HepG2 (cell line): ENCODE results near the gene NINJ2. TPM values are rescaled to one million over a fixed set of nuclear protein-coding genes. Genes with fewer than 3 reads are reported as not detected.

Source experiments
- ATAC-seq: fragments of 200-7000 bp; cut with Tn5 transposase; 3 replicates; pipeline ENCODE4 v1.9.1; 2020; ENCODE audit warnings: mild to moderate bottlenecking, moderate library complexity
- BruUV-seq: library from RNA; stranded (reverse); fragments of 400-500 nt; replicated peaks from 2 replicates; lab custom pipeline; 2021; lab: Mats Ljungman, UMichigan
- CTCF ChIA-PET: fragments of 300-600 bp; formaldehyde crosslinking; extraction: SDS; loops from one replicate; lab custom pipeline; 2021; ENCODE audit warnings: low total read pairs, inconsistent platforms, low intra/inter-chr PET ratio; lab: Yijun Ruan, JAX
- POLR2A ChIA-PET: fragments of 350-600 bp; sonication (Branson Sonifier 250); formaldehyde crosslinking; loops from one replicate; lab custom pipeline; 2020; ENCODE audit warnings: antibody characterized with exemption, inconsistent platforms; lab: Yijun Ruan, JAX
- DNase-seq: peaks from one replicate; pipeline ENCODE4 v3.0.0-alpha.2; 2015; ENCODE audit warnings: low spot score
- FAIRE-seq: peaks from 3 replicates; lab custom pipeline; 2011; peaks lifted over from hg19 to GRCh38; lab: Jason Lieb, UNC
- H2AFZ ChIP-seq: one replicate; pipeline ENCODE4 v1.6.1; 2011; ENCODE audit warnings: low read length, inconsistent platforms
- H3K27ac ChIP-seq: fragments of 300-600 bp; 3 replicates; pipeline ENCODE4 v1.8.0; 2011; ENCODE audit warnings: mixed run types, mild to moderate bottlenecking, mixed read lengths, low read length, inconsistent platforms; ENCODE audit not compliant: insufficient read depth; ENCODE audit errors: extremely low read length
- H3K27me3 ChIP-seq, 2 experiments: fragments of 200-600 bp in 1 of 2; 2 replicates in 1 of 2; 3 replicates in 1 of 2; pipeline versions ENCODE4 v1.6.0 to v1.8.0; 2011; ENCODE audit warnings: low read length in 2 of 2, mild to moderate bottlenecking in 2 of 2, moderate library complexity in 2 of 2, inconsistent platforms in 1 of 2; ENCODE audit not compliant: insufficient read depth in 2 of 2, control insufficient read depth in 1 of 2
- H3K36me3 ChIP-seq, 2 experiments: fragments of 200-600 bp in 1 of 2; replicated peaks in 1 of 2; 2 replicates in 1 of 2; 3 replicates in 1 of 2; pipeline versions ENCODE4 v1.5.1 to v1.8.0; 2011; ENCODE audit warnings: low read length in 2 of 2, inconsistent platforms in 1 of 2; ENCODE audit not compliant: insufficient read depth in 2 of 2, control insufficient read depth in 1 of 2
- H3K4me1 ChIP-seq: 2 replicates; pipeline ENCODE4 v1.5.1; 2012; ENCODE audit warnings: low read length, inconsistent platforms; ENCODE audit not compliant: insufficient read depth
- H3K4me2 ChIP-seq: 2 replicates; pipeline ENCODE4 v1.6.0; 2011; ENCODE audit warnings: low read depth, low read length, inconsistent platforms
- H3K4me3 ChIP-seq, 3 experiments: fragments of 200-600 bp in 1 of 3; sonication (generic), shearing (Covaris generic) in 1 of 3; replicated peaks in 1 of 3; 2 replicates each; pipeline ENCODE4 v1.5.1; 2011 to 2016; ENCODE audit warnings: low read length in 3 of 3, inconsistent platforms in 2 of 3, low read depth in 2 of 3, mild to moderate bottlenecking in 2 of 3, control low read depth in 1 of 3, mixed read lengths in 1 of 3; ENCODE audit not compliant: insufficient read depth in 1 of 3
- H3K79me2 ChIP-seq: one replicate; pipeline ENCODE4 v1.6.1; 2011; ENCODE audit warnings: low read length, inconsistent platforms; ENCODE audit not compliant: insufficient read depth
- H3K9ac ChIP-seq: 2 replicates; pipeline ENCODE4 v1.6.0; 2011; ENCODE audit warnings: mild to moderate bottlenecking, low read depth, low read length, inconsistent platforms; ENCODE audit not compliant: insufficient read depth
- H3K9me3 ChIP-seq: 2 replicates; pipeline ENCODE4 v1.5.1; 2012; ENCODE audit warnings: mild to moderate bottlenecking, low read length
- H4K20me1 ChIP-seq: 2 replicates; pipeline ENCODE4 v1.6.0; 2011; ENCODE audit warnings: inconsistent platforms, mild to moderate bottlenecking, low read length, moderate library complexity; ENCODE audit not compliant: insufficient read depth
- ARHGAP35 ChIP-seq: sonication (generic); formaldehyde crosslinking; IDR thresholded peaks from 2 replicates; pipeline ENCODE4 v1.9.0; 2022; ENCODE audit warnings: mild to moderate bottlenecking, inconsistent platforms, moderate library complexity, missing genetic modification reagents, borderline replicate concordance
- E2F1 ChIP-seq: sonication (generic); formaldehyde crosslinking; IDR thresholded peaks from 2 replicates; pipeline ENCODE4 v1.5.0; 2020; ENCODE audit warnings: missing genetic modification reagents
- SP5 ChIP-seq: IDR thresholded peaks from 2 replicates; pipeline ENCODE4 v1.6.1; 2016; ENCODE audit warnings: low read depth, borderline replicate concordance
- SRF ChIP-seq: IDR thresholded peaks from 2 replicates; pipeline ENCODE4 v1.6.1; 2011; ENCODE audit warnings: mild to moderate bottlenecking, low read depth, low read length, moderate library complexity
- SYNCRIP ChIP-seq: fragments of 200-400 bp; formaldehyde crosslinking; IDR thresholded peaks from 2 replicates; pipeline ENCODE4 v1.6.1; 2018; ENCODE audit warnings: mild to moderate bottlenecking, low read depth, low read length; ENCODE audit not compliant: insufficient read depth
- TCF12 ChIP-seq, 2 experiments: fragments of 450-650 bp in 1 of 2; sonication (generic) in 1 of 2; formaldehyde crosslinking in 1 of 2; IDR thresholded peaks; 2 replicates each; pipeline versions ENCODE4 v1.6.1 to v1.8.0; 2017 to 2022; ENCODE audit warnings: antibody characterized with exemption in 1 of 2, mild to moderate bottlenecking in 1 of 2, missing genetic modification reagents in 1 of 2, moderate library complexity in 1 of 2
- ZFP82 ChIP-seq: sonication (generic); formaldehyde crosslinking; IDR thresholded peaks from 2 replicates; pipeline ENCODE4 v1.5.1; 2020; ENCODE audit warnings: mild to moderate bottlenecking, missing genetic modification reagents, borderline replicate concordance
- ZNF513 ChIP-seq: sonication (generic); formaldehyde crosslinking; conservative IDR thresholded peaks from 2 replicates; pipeline ENCODE4 v1.5.0; 2020; ENCODE audit warnings: missing genetic modification reagents
- WGBS: methylation state at CpG from one replicate; pipeline ENCODE4 v1.1.6; 2017; ENCODE audit warnings: low lambda C conversion rate; 5-methylcytosine and 5-hydroxymethylcytosine counted together
- in situ Hi-C: cut with HindIII; loops from 2 replicates; pipeline ENCODE4 v1.10.0; 2017; ENCODE audit warnings: low pct_unique_long_range_greater_than_20kb; ENCODE audit not compliant: extremely low pct_ligation_motif_present
- intact Hi-C: fragments of 100-400 bp; cut with micrococcal nuclease; formaldehyde crosslinking; loops from one replicate; pipeline ENCODE4 v1.10.0; 2022; ENCODE audit not compliant: unreplicated experiment
- polyA plus RNA-seq, 8 experiments: library from polyadenylated mRNA; depleted of rRNA in 3 of 8; stranded (reverse) in 7 of 8; unstranded in 1 of 8; fragments of >200 nt; fragmentation: Illumina TruSeq in 4 of 8; extraction: Trizol in 4 of 8; gene quantifications; 2 replicates each; pipeline versions ENCODE4 v1.2.1 to v1.2.3, GENCODE V29; 2011 to 2016; ENCODE audit warnings: low read depth in 4 of 8, missing spikeins in 1 of 8, mixed read lengths in 1 of 8; ENCODE audit not compliant: insufficient read depth in 1 of 8
- total RNA-seq, 5 experiments: library from RNA; depleted of rRNA; stranded (reverse); fragments of >200 nt; fragmentation: Illumina TruSeq; extraction: Trizol; gene quantifications; 2 replicates each; pipeline ENCODE4 v1.2.3, GENCODE V29; 2016; ENCODE audit warnings: low read depth in 1 of 5
- TF ChIP-seq, protein P1 (sequence below): sonication (generic); formaldehyde crosslinking; IDR thresholded peaks from 2 replicates; pipeline ENCODE4 v1.5.0; 2020; ENCODE audit warnings: missing genetic modification reagents

The NINJ2 gene
- total and polyA plus RNA-seq, 2 of the 13 experiments (the other 11 are each of a cell fraction or from before 2014, with no cell fraction given) = 0.62 to 3.8 TPM

DNA sequence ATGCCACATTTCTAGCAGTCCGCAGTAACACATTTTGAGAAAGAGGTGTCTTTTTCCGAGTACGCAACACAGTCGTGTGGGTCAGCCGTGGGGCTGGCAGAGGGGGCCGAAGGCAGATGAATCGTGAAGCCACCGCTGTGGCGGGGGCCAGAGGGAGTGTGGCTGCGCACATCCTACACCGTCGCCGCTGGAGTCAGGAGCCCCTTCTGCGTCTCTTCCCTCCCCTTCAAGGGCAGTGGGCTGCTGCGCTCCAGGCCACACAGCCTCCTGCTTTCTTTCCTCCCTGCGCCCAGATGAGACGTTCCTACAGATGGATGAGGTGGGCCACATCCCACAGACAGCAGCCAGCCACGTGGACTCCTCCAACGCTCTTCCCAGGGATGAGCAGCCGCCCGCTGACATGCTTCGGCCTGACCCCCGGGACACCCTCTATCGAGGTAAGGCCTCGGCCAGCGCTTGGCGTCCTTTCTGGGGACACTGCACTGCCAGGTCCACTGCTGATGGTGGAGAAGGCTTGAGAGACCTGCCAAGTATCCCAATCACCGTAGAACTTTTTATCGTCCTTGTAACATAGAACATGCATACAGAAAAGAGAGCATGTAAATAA lies 113.7 kb downstream of the NINJ2 start:
- Histone ChIP-seq H3K27me3 (no peaks in the 10 kb centered on the region), H3K9me3 (no peaks in the 10 kb centered on the region), H3K4me3 (no peak overlapping the region), H3K9ac (no peak overlapping the region), H3K4me1 (0 out of 2 replicates have a peak, but pooled peaks cover 7% of the 10 kb centered on the region), H3K4me2 (no peak overlapping the region), H4K20me1 (no peaks in the 10 kb centered on the region), H2AFZ (no peak overlapping the region), H3K79me2 (no peaks in the 10 kb centered on the region), H3K36me3 (no peaks in the 10 kb centered on the region), H3K27ac (no peak overlapping the region)
- intact Hi-C loops = loop anchor here (5.0 kb wide), 1 partner anchor 97 kb away; no protein-coding TSS in a partner anchor
- BruUV-seq = no TSS peak
- ATAC-seq (no peak), FAIRE-seq (no peak), DNase-seq (no peak)
- ChIA-PET CTCF (no interaction called here), POLR2A (no interaction called here)
- 87% methylated on average over 26 of the region's 29 CpGs for WGBS
- in situ Hi-C loops = loop anchor here (25.0 kb wide), 2 partner anchors 538 to 1038 kb away; partner anchors contain the start of gene FBXL14
- TF ChIP-seq SP5 (CRISPR knock-in tag) (no peak), ZNF513 (CRISPR knock-in tag) (no peak), ARHGAP35 (CRISPR knock-in tag) (no peak), E2F1 (CRISPR knock-in tag) (no peak), ZFP82 (CRISPR knock-in tag) (no peak), TCF12 (IDR thresholded peaks at IDR 0.05) (no peak), TCF12 (CRISPR knock-in tag; IDR thresholded peaks at IDR 0.05) (no peak), SYNCRIP (no peak), SRF (no peak)
- TF ChIP-seq, protein P1, sequence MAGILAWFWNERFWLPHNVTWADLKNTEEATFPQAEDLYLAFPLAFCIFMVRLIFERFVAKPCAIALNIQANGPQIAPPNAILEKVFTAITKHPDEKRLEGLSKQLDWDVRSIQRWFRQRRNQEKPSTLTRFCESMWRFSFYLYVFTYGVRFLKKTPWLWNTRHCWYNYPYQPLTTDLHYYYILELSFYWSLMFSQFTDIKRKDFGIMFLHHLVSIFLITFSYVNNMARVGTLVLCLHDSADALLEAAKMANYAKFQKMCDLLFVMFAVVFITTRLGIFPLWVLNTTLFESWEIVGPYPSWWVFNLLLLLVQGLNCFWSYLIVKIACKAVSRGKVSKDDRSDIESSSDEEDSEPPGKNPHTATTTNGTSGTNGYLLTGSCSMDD = no peak
